Measurements from ENCODE around the gene CYB5R4.
"Not testable (repeated sequence)": the region's sequence is repeated elsewhere in the genome, so short reads cannot be mapped to it uniquely, and the experiment has no call there.

The CYB5R4 gene

GRCh38 chr6:83867043-83867442, 7.6 kb downstream of the CYB5R4 start:
- DNase-seq: no peak

GRCh38 chr6:83867527-83868161, 8.2 kb downstream of the CYB5R4 start:
- DNase-seq: peak; percentile 33

- no peak for DNase-seq
These were observed 9.2 kb downstream of the CYB5R4 start for GRCh38 chr6:83868639-83869038.

GRCh38 chr6:83870649-83871048, 11.2 kb downstream of the CYB5R4 start:
- DNase-seq: no peak

GRCh38 chr6:83872386-83873118, 13.1 kb downstream of the CYB5R4 start:
- DNase-seq: no peak

GRCh38 chr6:83873869-83874268, 14.4 kb downstream of the CYB5R4 start:
- no peak for DNase-seq

- DNase-seq: no peak
These were observed 16.4 kb downstream of the CYB5R4 start for GRCh38 chr6:83875843-83876242.

GRCh38 chr6:83878902-83879644, 19.6 kb downstream of the CYB5R4 start:
- no peak for DNase-seq

GRCh38 chr6:83879746-83880145, 20.3 kb downstream of the CYB5R4 start:
- no peak for DNase-seq

- DNase-seq: no peak
These were observed 23.8 kb downstream of the CYB5R4 start for GRCh38 chr6:83883240-83883639.

GRCh38 chr6:83884523-83884922, 25.0 kb downstream of the CYB5R4 start:
- DNase-seq: no peak

GRCh38 chr6:83885984-83886383, 26.5 kb downstream of the CYB5R4 start:
- no peak for DNase-seq

- DNase-seq: no peak
These were observed 30.1 kb downstream of the CYB5R4 start for GRCh38 chr6:83889621-83890020.

GRCh38 chr6:83890520-83890919, 31.0 kb downstream of the CYB5R4 start:
- DNase-seq: no peak

GRCh38 chr6:83891586-83891985, 32.1 kb downstream of the CYB5R4 start:
- no peak for DNase-seq

- DNase-seq: no peak
These were observed 33.5 kb downstream of the CYB5R4 start for GRCh38 chr6:83893024-83893423.

GRCh38 chr6:83897094-83897493, 37.6 kb downstream of the CYB5R4 start:
- not testable (repeated sequence) for DNase-seq

- no peak for DNase-seq
These were observed 42.1 kb downstream of the CYB5R4 start for GRCh38 chr6:83901624-83902023.

- no peak for DNase-seq
These were observed 44.9 kb downstream of the CYB5R4 start for GRCh38 chr6:83904395-83904794.

GRCh38 chr6:83905648-83906047, 46.2 kb downstream of the CYB5R4 start:
- no peak for DNase-seq

- DNase-seq: not testable (repeated sequence)
These were observed 48.3 kb downstream of the CYB5R4 start for GRCh38 chr6:83907623-83908390.

- no peak for DNase-seq
These were observed 49.3 kb downstream of the CYB5R4 start for GRCh38 chr6:83908813-83909212.

GRCh38 chr6:83911278-83911677, 51.8 kb downstream of the CYB5R4 start:
- no peak for DNase-seq

Data from stimulated activated CD8-positive, alpha-beta memory T cell treated with anti-CD3 and anti-CD28 coated beads, Interleukin-4, amount 100 ng/mL, for 48 hours (primary cell).